ENCODE data around the gene RAB14. TPM values are rescaled to one million over a fixed set of nuclear protein-coding genes. Genes with fewer than 3 reads are reported as not detected.
"Not testable (repeated sequence)": the region's sequence is repeated elsewhere in the genome, so short reads cannot be mapped to it uniquely, and the experiment has no call there.

The RAB14 gene
- total RNA-seq, 1 donor from 2014 or later: 51.3 TPM

GRCh38 chr9:121179930-121180681, 21.6 kb downstream of the RAB14 start:
- Histone ChIP-seq H3K27ac (replicated peaks) (no peak overlapping the region), H3K27me3 (ENCODE audit: low read depth) (no peaks in the 10 kb centered on the region), H3K9me3 (replicated peaks) (no peaks in the 10 kb centered on the region), H3K36me3 (peaks cover 56% of the 10 kb centered on the region), H3K4me3 (no peak overlapping the region), H3K4me1 (peaks cover 52% of the 10 kb centered on the region)
- no peak for DNase-seq
- intact Hi-C loops (cut with micrococcal nuclease): no loop called here
- no peak for TF ChIP-seq CTCF (IDR thresholded peaks at IDR 0.05; ENCODE audit: borderline replicate concordance)

- H3K27ac ChIP-seq (replicated peaks); intact Hi-C loops (cut with micrococcal nuclease); H3K4me3 ChIP-seq; H3K27me3 ChIP-seq (ENCODE audit: low read depth); H3K9me3 ChIP-seq (replicated peaks); DNase-seq: not testable (repeated sequence)
- H3K4me1 ChIP-seq: peaks cover 47% of the 10 kb centered on the region
- peaks cover 56% of the 10 kb centered on the region for H3K36me3 ChIP-seq
Measured at GRCh38 chr9:121179373-121179721, 22.3 kb downstream of the RAB14 start.

- no peak for DNase-seq
- intact Hi-C loops (cut with micrococcal nuclease): no loop called here
- Histone ChIP-seq H3K36me3 (peaks cover 61% of the 10 kb centered on the region), H3K4me1 (peaks cover 47% of the 10 kb centered on the region), H3K27me3 (ENCODE audit: low read depth) (no peaks in the 10 kb centered on the region), H3K27ac (replicated peaks) (no peak overlapping the region), H3K4me3 (no peak overlapping the region), H3K9me3 (replicated peaks) (no peaks in the 10 kb centered on the region)
- no peak for TF ChIP-seq CTCF (IDR thresholded peaks at IDR 0.05; ENCODE audit: borderline replicate concordance)
Measured at GRCh38 chr9:121178676-121179372, 22.8 kb downstream of the RAB14 start.

- Histone ChIP-seq H3K4me3 (no peak overlapping the region), H3K27me3 (ENCODE audit: low read depth) (no peaks in the 10 kb centered on the region), H3K36me3 (peaks cover 70% of the 10 kb centered on the region), H3K27ac (replicated peaks) (no peak overlapping the region), H3K4me1 (peaks cover 10% of the 10 kb centered on the region), H3K9me3 (replicated peaks) (no peaks in the 10 kb centered on the region)
- TF ChIP-seq CTCF (IDR thresholded peaks at IDR 0.05; ENCODE audit: borderline replicate concordance): no peak
- no peak for DNase-seq
- intact Hi-C loops (cut with micrococcal nuclease): no loop called here
Measured at GRCh38 chr9:121173501-121173900, 28.2 kb downstream of the RAB14 start.

- Histone ChIP-seq H3K9me3 (replicated peaks) (no peaks in the 10 kb centered on the region), H3K36me3 (peaks cover 70% of the 10 kb centered on the region)
- DNase-seq: no peak
Measured at GRCh38 chr9:121172726-121173487, 28.8 kb downstream of the RAB14 start.

More at GRCh38 chr9:121172726-121173487, 28.8 kb downstream of the RAB14 start:
- peaks cover 10% of the 10 kb centered on the region for H3K4me1 ChIP-seq
- H3K27ac ChIP-seq (replicated peaks): no peak overlapping the region
- no peaks in the 10 kb centered on the region for H3K27me3 ChIP-seq (ENCODE audit: low read depth)
- TF ChIP-seq CTCF (IDR thresholded peaks at IDR 0.05; ENCODE audit: borderline replicate concordance): no peak
- no peak overlapping the region for H3K4me3 ChIP-seq
- intact Hi-C loops (cut with micrococcal nuclease): no loop called here

Data from left ventricle myocardium inferior (tissue), 1 donor.